ENCODE results near the gene CD300LD.

- TF ChIP-seq GATA2 (IDR thresholded peaks at IDR 0.05; ENCODE audit: low read depth, low read length) (no peak), GATA3 (IDR thresholded peaks at IDR 0.05; ENCODE audit: low read depth, low read length) (no peak)
Observed at GRCh38 chr17:74543406-74543805, 48.7 kb downstream of the CD300LD start.

Measured in SH-SY5Y (cell line).